HUES64 (cell line): ENCODE results near the gene ITSN1.

Experiments used
- H3K27ac ChIP-seq: 2 replicates; pipeline ENCODE4 v1.7.0; 2013; ENCODE audit warnings: low read depth, low read length, inconsistent platforms
- H3K27me3 ChIP-seq: 2 replicates; pipeline ENCODE4 v1.6.1; 2013; ENCODE audit warnings: mild to moderate bottlenecking, low read length; ENCODE audit not compliant: insufficient read depth
- H3K36me3 ChIP-seq: 2 replicates; pipeline ENCODE4 v1.6.1; 2013; ENCODE audit warnings: mild to moderate bottlenecking, low read length; ENCODE audit not compliant: insufficient read depth
- H3K4me1 ChIP-seq: 2 replicates; pipeline ENCODE4 v1.6.1; 2013; ENCODE audit warnings: mild to moderate bottlenecking, low read length, moderate library complexity; ENCODE audit not compliant: insufficient read depth
- H3K4me3 ChIP-seq: 2 replicates; pipeline ENCODE4 v1.5.1; 2013; ENCODE audit warnings: mild to moderate bottlenecking, low read length, moderate library complexity
- H3K9ac ChIP-seq: 2 replicates; pipeline ENCODE4 v1.6.1; 2013; ENCODE audit warnings: mild to moderate bottlenecking, low read depth, low read length
- H3K9me3 ChIP-seq: 2 replicates; pipeline ENCODE4 v1.6.1; 2013; ENCODE audit warnings: low read depth, low read length; ENCODE audit not compliant: insufficient read depth
- WGBS: fragments of 150-250, 120-280 bp; methylation state at CpG from one replicate; pipeline ENCODE4 v1.1.7; 2013; ENCODE audit warnings: missing lambda C conversion rate; 5-methylcytosine and 5-hydroxymethylcytosine counted together

The ITSN1 gene

DNA sequence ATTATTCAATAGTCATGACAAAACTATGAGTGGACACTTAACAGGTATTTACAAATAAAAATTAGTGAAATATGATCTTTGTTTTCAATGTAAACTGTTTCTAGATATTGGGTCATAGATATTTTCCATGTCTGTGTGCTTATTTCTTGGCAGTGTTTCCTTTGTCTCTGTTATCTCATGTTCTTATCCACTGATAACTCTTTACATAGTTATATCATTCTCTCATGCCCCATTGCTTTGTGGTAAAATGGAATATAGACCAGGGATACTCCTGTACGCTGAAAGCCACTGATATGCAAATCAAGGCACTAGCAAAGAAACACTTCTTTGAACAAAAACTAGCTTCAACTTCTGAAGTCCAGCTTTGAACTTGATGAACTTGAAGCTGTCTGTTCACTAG lies 113.1 kb downstream of the ITSN1 start:
- H3K4me1 ChIP-seq: 0 out of 2 replicates have a peak, but pooled peaks cover 1% of the 10 kb centered on the region
- H3K9me3 ChIP-seq: no peaks in the 10 kb centered on the region
- WGBS: 91% methylated on average over 1 of the region's 1 CpG
- no peak overlapping the region for H3K27ac ChIP-seq
- no peak overlapping the region for H3K9ac ChIP-seq
- H3K36me3 ChIP-seq: peaks cover 84% of the 10 kb centered on the region
- no peak overlapping the region for H3K4me3 ChIP-seq
- no peaks in the 10 kb centered on the region for H3K27me3 ChIP-seq

DNA sequence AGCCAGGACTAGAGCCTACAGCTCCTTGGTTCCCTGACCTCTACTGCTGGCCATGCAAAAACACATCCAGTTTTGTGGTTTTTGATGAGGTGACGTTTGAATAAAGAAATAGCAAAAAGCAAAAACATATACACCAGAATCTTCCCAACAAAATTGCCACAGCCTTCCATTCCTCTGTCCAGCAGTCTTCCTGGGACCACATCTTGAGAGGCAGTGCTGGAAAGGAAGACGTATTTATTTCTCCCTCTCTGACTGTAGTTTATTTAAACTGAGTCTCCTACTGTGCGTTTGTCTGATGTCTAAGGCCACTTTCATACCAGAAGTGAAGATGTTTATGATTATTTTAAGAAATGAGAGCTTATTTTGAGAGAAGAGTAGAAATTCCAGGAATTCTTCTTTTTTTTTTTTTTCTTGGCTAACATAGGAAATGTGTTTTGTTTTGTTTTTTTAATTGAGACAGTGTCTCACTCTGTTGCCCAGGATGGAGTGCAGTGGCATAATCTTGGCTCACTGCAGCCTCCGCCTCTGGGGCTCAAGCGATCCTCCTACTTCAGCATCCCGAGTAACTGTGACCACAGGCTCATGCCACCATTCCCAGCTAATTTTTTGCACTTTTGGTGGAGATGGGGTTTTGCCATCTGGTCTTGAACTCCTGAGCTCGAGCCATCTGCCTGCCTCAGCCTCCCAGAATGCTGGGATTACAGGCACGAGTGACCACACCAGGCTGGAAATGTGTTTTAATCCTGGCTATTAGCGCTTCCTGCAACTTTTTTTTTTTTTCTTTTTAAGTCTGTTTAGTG lies 118.5 kb downstream of the ITSN1 start:
- no peak overlapping the region for H3K27ac ChIP-seq
- 91% methylated on average over 8 of the region's 9 CpGs for WGBS
- H3K4me3 ChIP-seq: no peak overlapping the region
- H3K27me3 ChIP-seq: no peaks in the 10 kb centered on the region
- no peak overlapping the region for H3K9ac ChIP-seq
- H3K36me3 ChIP-seq: peaks cover 64% of the 10 kb centered on the region
- peaks cover 14% of the 10 kb centered on the region for H3K4me1 ChIP-seq
- no peaks in the 10 kb centered on the region for H3K9me3 ChIP-seq

DNA sequence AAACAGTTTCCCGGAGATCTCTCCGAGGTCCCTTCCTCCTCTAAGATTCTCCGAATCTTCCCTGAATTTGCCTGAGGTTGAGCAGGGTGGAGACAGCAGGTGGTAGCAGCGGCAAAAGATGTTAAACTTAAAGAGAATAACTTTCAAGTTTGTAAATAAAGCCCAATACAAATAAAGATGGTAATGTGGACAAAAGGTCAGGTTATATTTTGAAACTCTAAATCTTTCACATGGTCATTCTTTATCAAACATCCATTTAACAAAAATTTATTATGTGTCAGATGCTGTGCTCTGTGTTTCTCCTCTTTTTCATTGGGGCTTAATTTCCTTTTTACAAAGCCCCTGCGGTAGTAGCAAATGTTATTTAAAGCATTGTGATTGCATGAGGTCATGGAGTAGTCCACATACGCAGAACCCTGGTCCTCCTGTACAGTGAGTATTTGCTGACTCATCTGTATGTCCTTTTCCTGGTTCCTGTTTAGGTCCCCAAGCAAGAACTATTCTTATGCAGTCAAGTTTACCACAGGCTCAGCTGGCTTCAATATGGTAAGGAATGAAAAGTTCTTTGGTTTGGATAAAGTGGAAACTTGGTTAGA lies 119.2 kb downstream of the ITSN1 start:
- H3K4me3 ChIP-seq: no peak overlapping the region
- peaks cover 14% of the 10 kb centered on the region for H3K4me1 ChIP-seq
- 83% methylated on average over 4 of the region's 6 CpGs for WGBS

DNA sequence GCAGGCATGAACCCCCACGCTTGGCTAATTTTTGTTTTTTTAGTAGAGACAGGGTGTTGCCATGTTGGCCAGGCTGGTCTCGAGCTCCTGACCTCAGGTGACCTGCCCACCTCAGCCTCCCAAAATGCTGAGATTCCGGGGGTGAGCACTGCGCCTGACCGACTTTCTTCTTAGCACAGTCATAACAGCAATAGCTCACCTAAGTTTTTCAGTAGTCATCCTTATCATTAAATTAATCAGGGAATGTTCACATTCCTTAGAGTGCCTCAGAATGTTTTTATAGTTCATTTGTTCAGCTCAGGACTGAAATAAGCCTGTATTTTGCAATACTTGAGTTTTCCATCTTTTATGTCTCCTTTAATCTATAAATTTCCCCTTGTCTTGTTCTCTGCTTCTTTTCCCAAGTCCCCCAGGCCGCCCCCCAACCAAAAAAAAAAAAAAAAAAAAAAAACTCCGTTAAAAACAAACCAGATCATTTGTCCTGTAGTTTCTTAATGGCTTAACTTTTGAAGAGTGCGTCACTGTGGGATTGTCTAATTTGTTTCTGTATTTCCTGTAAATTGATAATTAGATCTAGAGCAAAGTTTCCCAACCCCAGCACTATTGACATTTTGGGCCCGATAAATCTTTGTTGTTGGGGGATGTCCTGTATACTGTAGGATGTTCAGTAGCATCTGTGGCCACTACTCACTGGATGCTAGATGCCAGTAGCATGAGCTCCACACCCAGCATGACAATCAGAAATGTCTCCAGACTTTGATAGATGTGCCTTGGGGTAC lies 120.7 kb downstream of the ITSN1 start:
- H3K4me3 ChIP-seq: no peak overlapping the region
- no peak overlapping the region for H3K27ac ChIP-seq

More for the DNA sequence above, 119.2 kb downstream of the ITSN1 start:
- no peak overlapping the region for H3K27ac ChIP-seq
- no peaks in the 10 kb centered on the region for H3K9me3 ChIP-seq
- no peak overlapping the region for H3K9ac ChIP-seq
- no peaks in the 10 kb centered on the region for H3K27me3 ChIP-seq
- peaks cover 66% of the 10 kb centered on the region for H3K36me3 ChIP-seq

DNA sequence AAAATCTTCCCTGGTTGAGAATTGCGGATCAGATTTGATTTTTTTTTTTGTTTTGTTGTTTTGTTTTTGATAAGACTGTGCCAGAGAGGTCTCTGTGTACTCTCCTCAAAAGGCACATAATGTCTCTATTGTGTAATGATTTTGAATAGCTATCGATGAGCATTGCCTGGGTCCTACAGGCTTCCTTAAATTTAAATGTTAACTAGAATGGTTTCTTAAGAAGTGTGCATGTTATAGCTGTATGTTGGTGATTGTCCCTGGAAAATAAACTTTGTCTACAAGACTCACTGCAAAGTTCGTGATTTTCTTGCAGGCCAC lies 121.2 kb downstream of the ITSN1 start:
- Histone ChIP-seq H3K4me3 (no peak overlapping the region), H3K4me1 (peaks cover 14% of the 10 kb centered on the region), H3K36me3 (peaks cover 66% of the 10 kb centered on the region)

More for the DNA sequence above, 120.7 kb downstream of the ITSN1 start:
- Histone ChIP-seq H3K4me1 (peaks cover 14% of the 10 kb centered on the region), H3K9me3 (no peaks in the 10 kb centered on the region), H3K36me3 (peaks cover 66% of the 10 kb centered on the region), H3K27me3 (no peaks in the 10 kb centered on the region), H3K9ac (no peak overlapping the region)
- WGBS: 94% methylated on average over 8 of the region's 9 CpGs

DNA sequence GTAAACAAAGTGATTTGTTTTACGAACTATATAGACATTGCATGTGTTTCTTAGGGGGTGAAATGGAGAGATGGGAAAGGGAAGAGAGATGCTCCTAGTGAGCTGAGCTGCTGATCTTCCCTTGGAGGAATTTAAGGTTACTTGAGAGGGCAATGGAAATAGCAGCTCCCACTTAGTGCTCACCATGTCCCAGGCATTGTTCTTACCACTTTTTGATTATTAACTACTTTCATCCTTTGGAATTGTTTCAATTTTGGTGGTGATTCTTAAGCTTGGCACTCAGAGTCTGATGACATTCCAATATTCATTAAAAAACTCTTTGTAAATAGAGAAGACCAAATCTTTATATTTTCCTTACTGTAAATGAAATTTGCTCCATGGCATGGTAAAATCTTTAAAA lies 124.9 kb downstream of the ITSN1 start:
- no peak overlapping the region for H3K4me3 ChIP-seq
- H3K9ac ChIP-seq: no peak overlapping the region
- no peaks in the 10 kb centered on the region for H3K27me3 ChIP-seq
- H3K9me3 ChIP-seq: no peaks in the 10 kb centered on the region
- no peak overlapping the region for H3K27ac ChIP-seq
- no peaks in the 10 kb centered on the region for H3K4me1 ChIP-seq
- H3K36me3 ChIP-seq: peaks cover 76% of the 10 kb centered on the region
- WGBS: 97% methylated on average over 1 of the region's 1 CpG

More for the DNA sequence above, 121.2 kb downstream of the ITSN1 start:
- H3K27ac ChIP-seq: no peak overlapping the region
- WGBS: 93% methylated on average over 3 of the region's 3 CpGs
- no peak overlapping the region for H3K9ac ChIP-seq
- H3K27me3 ChIP-seq: no peaks in the 10 kb centered on the region
- H3K9me3 ChIP-seq: no peaks in the 10 kb centered on the region

DNA sequence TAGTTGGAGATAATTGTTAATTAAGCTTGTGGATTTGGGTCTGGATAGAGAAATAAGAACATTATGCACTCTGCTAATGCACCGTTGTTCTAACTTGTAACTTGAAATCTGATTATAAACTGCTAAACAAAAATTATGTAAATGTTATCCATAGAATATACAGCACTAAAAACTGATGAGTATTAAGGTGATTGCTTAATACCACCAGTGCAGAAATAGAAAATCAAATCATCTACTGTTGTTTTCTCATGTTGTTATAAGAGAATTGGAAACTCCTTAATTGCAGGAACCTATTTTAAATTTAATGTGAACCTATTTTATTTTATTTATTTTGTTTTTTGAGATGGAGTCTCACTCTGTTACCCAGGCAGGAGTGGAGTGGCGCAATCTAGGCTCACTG lies 125.7 kb downstream of the ITSN1 start:
- 96% methylated on average over 1 of the region's 2 CpGs for WGBS
- H3K27me3 ChIP-seq: no peaks in the 10 kb centered on the region
- no peaks in the 10 kb centered on the region for H3K9me3 ChIP-seq
- H3K4me1 ChIP-seq: no peaks in the 10 kb centered on the region
- H3K4me3 ChIP-seq: no peak overlapping the region
- H3K36me3 ChIP-seq: peaks cover 76% of the 10 kb centered on the region
- H3K9ac ChIP-seq: no peak overlapping the region
- H3K27ac ChIP-seq: no peak overlapping the region

DNA sequence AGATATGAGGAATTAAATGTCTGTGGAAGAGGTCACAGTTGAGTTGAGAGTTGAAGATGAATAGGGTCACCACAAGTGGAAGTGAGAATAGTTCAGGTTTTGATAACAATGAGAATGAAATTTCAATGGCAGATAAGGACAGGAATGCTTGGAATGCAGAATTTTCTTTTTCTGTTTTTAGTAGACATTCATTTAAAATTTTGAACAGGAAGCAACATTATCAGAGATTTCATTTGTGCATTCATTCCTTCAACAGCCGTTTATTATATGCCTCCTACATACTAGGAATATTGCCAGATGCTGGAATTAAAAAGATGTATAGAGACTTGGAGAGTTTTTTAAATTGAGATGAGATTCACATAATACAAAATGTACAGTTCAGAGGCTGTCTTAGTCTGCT lies 126.8 kb downstream of the ITSN1 start:
- Histone ChIP-seq H3K4me1 (no peaks in the 10 kb centered on the region), H3K27me3 (no peaks in the 10 kb centered on the region), H3K9me3 (no peaks in the 10 kb centered on the region), H3K9ac (no peak overlapping the region), H3K4me3 (no peak overlapping the region), H3K36me3 (peaks cover 75% of the 10 kb centered on the region), H3K27ac (no peak overlapping the region)
- WGBS: no CpG with 5 or more reads among the region's 1 CpG

DNA sequence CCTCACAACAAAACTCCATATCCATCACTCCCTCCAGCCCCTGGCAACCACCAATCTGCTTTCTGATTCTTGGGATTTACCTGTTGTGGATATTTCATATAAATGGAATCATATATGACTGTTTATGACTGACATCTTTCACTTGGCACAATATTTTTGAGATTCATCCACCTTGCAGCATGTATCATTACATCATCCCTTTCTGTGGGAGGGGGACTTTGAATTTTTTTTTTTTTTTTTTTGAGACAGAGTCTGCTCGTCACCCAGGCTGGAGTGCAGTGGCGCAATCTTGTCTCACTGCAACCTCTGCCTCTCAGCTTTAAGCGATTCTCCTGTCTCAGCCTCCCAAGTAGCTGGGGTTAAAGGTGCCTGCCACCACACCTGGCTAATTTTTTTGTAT lies 128.2 kb downstream of the ITSN1 start:
- Histone ChIP-seq H3K4me3 (no peak overlapping the region), H3K4me1 (no peaks in the 10 kb centered on the region), H3K9ac (no peak overlapping the region), H3K9me3 (no peaks in the 10 kb centered on the region), H3K27ac (no peak overlapping the region), H3K27me3 (no peaks in the 10 kb centered on the region), H3K36me3 (peaks cover 85% of the 10 kb centered on the region)
- WGBS: 99% methylated on average over 3 of the region's 3 CpGs

DNA sequence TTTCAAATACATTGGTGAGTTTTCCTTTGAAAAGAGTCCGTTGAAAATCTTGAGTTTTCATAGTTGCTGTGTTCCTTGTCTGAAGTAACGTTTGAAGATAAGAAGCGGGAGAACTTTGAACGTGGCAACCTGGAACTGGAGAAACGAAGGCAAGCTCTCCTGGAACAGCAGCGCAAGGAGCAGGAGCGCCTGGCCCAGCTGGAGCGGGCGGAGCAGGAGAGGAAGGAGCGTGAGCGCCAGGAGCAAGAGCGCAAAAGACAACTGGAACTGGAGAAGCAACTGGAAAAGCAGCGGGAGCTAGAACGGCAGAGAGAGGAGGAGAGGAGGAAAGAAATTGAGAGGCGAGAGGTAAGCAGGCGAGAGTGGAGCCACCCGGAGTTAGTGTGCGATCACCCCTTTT lies 129.7 kb downstream of the ITSN1 start:
- H3K4me1 ChIP-seq: no peaks in the 10 kb centered on the region
- H3K36me3 ChIP-seq: peaks cover 85% of the 10 kb centered on the region
- no peaks in the 10 kb centered on the region for H3K9me3 ChIP-seq
- no peaks in the 10 kb centered on the region for H3K27me3 ChIP-seq
- no peak overlapping the region for H3K27ac ChIP-seq
- no peak overlapping the region for H3K4me3 ChIP-seq
- 96% methylated on average over 18 of the region's 18 CpGs for WGBS
- no peak overlapping the region for H3K9ac ChIP-seq

DNA sequence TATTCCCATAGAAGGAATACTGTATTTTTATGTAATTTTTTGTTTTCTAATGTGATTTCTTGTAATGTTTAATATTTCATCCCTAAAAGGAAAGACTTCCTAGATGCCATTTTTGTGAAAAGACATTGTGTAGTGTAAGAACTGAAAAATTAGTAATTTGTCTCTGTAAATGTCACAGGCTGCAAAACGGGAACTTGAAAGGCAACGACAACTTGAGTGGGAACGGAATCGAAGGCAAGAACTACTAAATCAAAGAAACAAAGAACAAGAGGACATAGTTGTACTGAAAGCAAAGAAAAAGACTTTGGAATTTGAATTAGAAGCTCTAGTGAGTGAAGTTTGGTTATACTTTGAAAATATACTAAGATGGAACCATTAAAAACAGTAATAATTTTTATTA lies 132.2 kb downstream of the ITSN1 start:
- 0 out of 2 replicates have a peak, but pooled peaks cover 3% of the 10 kb centered on the region for H3K9me3 ChIP-seq
- no peaks in the 10 kb centered on the region for H3K27me3 ChIP-seq
- no peak overlapping the region for H3K9ac ChIP-seq
- 99% methylated on average over 4 of the region's 4 CpGs for WGBS
- peaks cover 83% of the 10 kb centered on the region for H3K36me3 ChIP-seq
- no peak overlapping the region for H3K4me3 ChIP-seq
- H3K27ac ChIP-seq: no peak overlapping the region
- no peaks in the 10 kb centered on the region for H3K4me1 ChIP-seq
